Activated CD4-positive, alpha-beta T cell treated with anti-CD3 and anti-CD28 coated beads, Interleukin-2, Interleukin-6, amounts not matched to agents 100 ng/mL and 50 ng/mL, durations not matched to agents 16 hours and 8 hours (primary cell): ENCODE measurements around the gene GCC1.

Source experiments
- DNase-seq: peaks from one replicate; pipeline ENCODE4 v3.0.0-alpha.2; 2020

GCC1 gene

DNA sequence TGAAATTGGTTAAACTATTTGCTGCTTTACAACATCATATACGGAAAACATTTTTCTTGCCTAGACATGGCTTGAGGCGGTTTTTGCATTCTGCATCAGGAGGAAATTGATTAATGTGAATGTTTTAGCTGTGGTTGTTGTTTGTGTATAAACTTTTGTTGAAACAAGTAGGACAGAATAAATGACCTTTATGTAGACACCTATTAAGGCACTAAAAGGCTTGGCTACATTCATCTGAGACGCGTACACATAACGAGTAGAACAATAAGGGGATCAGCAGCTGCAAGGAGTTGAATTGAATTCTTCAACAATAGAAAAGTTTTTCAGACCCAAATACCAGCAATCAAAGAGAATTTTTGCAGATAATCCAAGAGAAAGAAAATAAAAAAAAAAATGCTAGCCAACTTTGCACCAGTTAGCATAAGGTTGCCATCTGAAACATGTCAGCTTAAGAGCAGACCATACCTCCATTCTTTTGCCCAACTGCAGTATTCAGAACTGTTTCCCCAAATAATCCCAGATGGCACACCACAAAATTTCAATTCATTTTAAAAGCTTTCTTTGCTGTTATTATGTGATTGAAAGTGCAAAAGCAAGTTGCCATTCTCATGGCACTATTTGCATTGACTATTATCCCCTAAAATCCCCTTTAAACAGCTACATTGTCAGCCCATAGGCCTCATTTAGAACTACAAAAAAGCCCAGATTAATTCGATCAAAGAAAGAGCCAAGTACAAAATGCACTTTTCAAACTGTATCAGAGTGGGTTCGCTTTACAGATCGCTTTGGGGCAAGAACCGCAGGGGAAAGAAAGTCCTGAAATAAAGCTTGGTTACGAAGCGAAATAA lies 49.6 kb downstream of the GCC1 start:
- no peak for DNase-seq

DNA sequence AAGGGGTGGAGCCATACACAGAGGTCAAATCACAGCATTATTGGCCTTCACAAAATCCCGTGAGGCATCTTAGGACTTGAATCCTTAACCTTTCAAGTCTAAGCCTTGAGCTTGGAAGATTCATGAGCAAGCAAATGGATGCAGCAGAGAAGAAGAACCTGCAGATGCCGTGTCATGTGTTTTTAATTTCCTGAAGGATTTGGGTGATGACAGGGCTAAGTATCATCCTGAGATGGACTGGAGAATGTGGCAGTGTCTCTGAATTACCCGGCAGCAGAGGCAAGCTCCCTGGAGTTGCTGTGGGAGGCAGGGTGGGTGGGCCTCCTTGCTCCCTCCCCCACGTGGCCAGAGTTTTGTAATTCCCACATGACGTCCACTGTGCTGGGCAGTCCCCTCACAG lies 50.8 kb downstream of the GCC1 start:
- DNase-seq = no peak

DNA sequence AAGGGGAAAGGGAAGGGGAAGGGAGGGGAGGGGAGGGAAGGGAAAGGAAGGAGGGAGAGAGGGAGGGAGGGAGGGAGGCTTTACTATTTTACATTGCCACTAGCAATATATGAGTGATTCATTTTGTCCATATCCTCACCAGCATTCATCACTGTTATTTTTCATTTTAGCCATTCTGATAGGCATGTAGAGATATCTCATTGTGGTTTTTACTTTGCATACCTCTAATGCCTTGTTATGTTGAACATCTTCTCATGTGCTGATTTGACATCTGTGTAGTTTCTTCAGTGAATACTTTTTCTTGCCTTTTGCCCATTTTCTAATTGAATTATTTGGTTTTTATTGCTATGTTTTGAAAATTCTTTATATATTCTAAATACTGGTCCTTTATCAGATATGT lies 52.7 kb downstream of the GCC1 start:
- no peak for DNase-seq

DNA sequence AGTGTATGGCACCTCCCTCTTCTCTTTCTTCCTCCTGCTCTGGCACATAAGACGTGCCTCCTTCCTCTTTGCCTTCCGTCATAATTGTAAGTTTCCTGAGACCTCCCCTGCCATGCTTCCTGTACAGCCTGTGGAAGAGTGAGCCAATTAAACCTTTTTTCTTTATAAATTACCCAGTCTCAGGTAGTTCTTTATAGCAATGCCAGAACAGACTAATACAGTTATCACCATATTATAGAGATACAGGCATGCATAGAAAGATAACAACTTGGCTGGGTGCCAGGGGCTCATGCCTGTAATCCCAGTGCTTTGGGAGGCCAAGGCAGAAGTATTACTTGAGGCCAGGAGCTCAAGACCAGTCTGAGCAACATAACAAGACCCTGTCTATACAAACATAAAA lies 53.2 kb downstream of the GCC1 start:
- DNase-seq = no peak
